Astrocyte (in vitro differentiated cells and primary cell): ENCODE data around the gene ABHD17B. TPM values are rescaled to one million over a fixed set of nuclear protein-coding genes. Genes with fewer than 3 reads are reported as not detected.

Experiments used
- DNase-seq: peaks from one replicate; pipeline ENCODE4 v3.0.0-alpha.2; 2010; ENCODE audit warnings: low read depth
- FAIRE-seq: peaks from 2 replicates; lab custom pipeline; 2011; peaks lifted over from hg19 to GRCh38; lab: Jason Lieb, UNC
- H2AFZ ChIP-seq: 2 replicates; pipeline ENCODE4 v1.6.0; 2012; ENCODE audit warnings: low read depth, low read length, inconsistent platforms
- H3K27ac ChIP-seq: 2 replicates; pipeline ENCODE4 v1.5.1; 2011; ENCODE audit warnings: low read depth, low read length, inconsistent platforms
- H3K27me3 ChIP-seq: 2 replicates; pipeline ENCODE4 v1.6.0; 2011; ENCODE audit warnings: low read length, inconsistent platforms; ENCODE audit not compliant: insufficient read depth
- H3K36me3 ChIP-seq: 2 replicates; pipeline ENCODE4 v1.5.1; 2011; ENCODE audit warnings: low read length, inconsistent platforms; ENCODE audit not compliant: insufficient read depth
- H3K4me1 ChIP-seq: 2 replicates; pipeline ENCODE4 v1.5.1; 2011; ENCODE audit warnings: low read length, inconsistent platforms; ENCODE audit not compliant: insufficient read depth
- H3K4me2 ChIP-seq: 2 replicates; pipeline ENCODE4 v1.6.0; 2012; ENCODE audit warnings: low read length, inconsistent platforms
- H3K4me3 ChIP-seq: 2 replicates; pipeline ENCODE4 v1.5.1; 2011; ENCODE audit warnings: low read depth, mild to moderate bottlenecking, low read length, inconsistent platforms; ENCODE audit not compliant: insufficient read depth
- H3K79me2 ChIP-seq: 2 replicates; pipeline ENCODE4 v1.6.0; 2012; ENCODE audit warnings: mild to moderate bottlenecking, low read length, inconsistent platforms; ENCODE audit not compliant: insufficient read depth
- H3K9ac ChIP-seq: 2 replicates; pipeline ENCODE4 v1.6.0; 2012; ENCODE audit warnings: mild to moderate bottlenecking, low read length, inconsistent platforms
- H3K9me3 ChIP-seq: 2 replicates; pipeline ENCODE4 v1.5.1; 2012; ENCODE audit warnings: low read depth, mild to moderate bottlenecking, low read length, inconsistent platforms; ENCODE audit not compliant: insufficient read depth
- H4K20me1 ChIP-seq: 2 replicates; pipeline ENCODE4 v1.6.0; 2012; ENCODE audit warnings: low read length, inconsistent platforms; ENCODE audit not compliant: insufficient read depth
- H3K27ac Mint-ChIP-seq: one replicate; pipeline ENCODE4 v1.8.0; 2021; ENCODE audit warnings: mild to moderate bottlenecking, mixed read lengths; ENCODE audit not compliant: unreplicated experiment
- H3K27me3 Mint-ChIP-seq: one replicate; pipeline ENCODE4 v1.8.0; 2021; ENCODE audit warnings: low read depth, mixed read lengths; ENCODE audit not compliant: unreplicated experiment
- H3K36me3 Mint-ChIP-seq: one replicate; pipeline ENCODE4 v1.8.0; 2021; ENCODE audit warnings: low read depth, mixed read lengths; ENCODE audit not compliant: unreplicated experiment
- H3K4me1 Mint-ChIP-seq: one replicate; pipeline ENCODE4 v1.8.0; 2021; ENCODE audit warnings: low read depth, mixed read lengths; ENCODE audit not compliant: unreplicated experiment
- H3K4me3 Mint-ChIP-seq: one replicate; pipeline ENCODE4 v1.8.0; 2021; ENCODE audit warnings: mild to moderate bottlenecking, moderate library complexity, mixed read lengths; ENCODE audit not compliant: unreplicated experiment
- H3K9me3 Mint-ChIP-seq: one replicate; pipeline ENCODE4 v1.8.0; 2021; ENCODE audit warnings: mild to moderate bottlenecking, mixed read lengths; ENCODE audit not compliant: unreplicated experiment
- EZH2 ChIP-seq: IDR thresholded peaks from 2 replicates; pipeline ENCODE4 v1.6.1; 2012; ENCODE audit warnings: mild to moderate bottlenecking, low read length, inconsistent platforms; ENCODE audit not compliant: insufficient read depth
- total RNA-seq: library from RNA; stranded (reverse); gene quantifications from 2 replicates; pipeline ENCODE4 v1.2.1, GENCODE V29; 2021
- TF ChIP-seq, protein P1 (sequence below): IDR thresholded peaks from 2 replicates; pipeline ENCODE4 v1.5.1; 2011; ENCODE audit warnings: low read depth, mild to moderate bottlenecking, inconsistent platforms, low read length, moderate library complexity; ENCODE audit not compliant: insufficient read depth

ABHD17B gene
- total RNA-seq, 1 donor from 2014 or later: 21.3 TPM

DNA sequence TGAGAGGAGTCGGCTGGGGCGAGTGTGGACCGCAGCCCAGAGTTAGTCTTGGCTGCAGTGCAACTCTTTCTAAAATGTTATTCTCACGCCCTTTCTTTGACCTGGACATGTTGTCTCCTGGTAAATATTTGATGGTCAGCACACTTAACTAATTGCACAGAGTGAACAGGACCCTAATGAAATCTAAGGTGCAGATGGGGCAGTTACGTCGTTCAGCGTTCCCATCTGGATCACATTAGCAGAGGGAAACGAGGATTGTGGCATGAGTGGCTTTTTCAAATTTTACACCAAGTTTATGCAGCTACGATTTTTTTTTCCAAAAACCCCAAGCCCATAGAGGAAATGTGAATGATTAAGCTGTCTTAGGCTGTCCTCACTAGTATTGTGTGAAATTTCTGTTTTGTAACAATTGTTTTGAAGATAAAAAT is 929 bp upstream of the ABHD17B start:
- Histone ChIP-seq H3K27ac (peak overlapping the region; percentile 73), H3K36me3 (no peaks in the 10 kb centered on the region), H4K20me1 (peaks cover 40% of the 10 kb centered on the region), H3K4me3 (peak overlapping the region; percentile 80), H2AFZ (peak overlapping the region; percentile 77), H3K27me3 (no peaks in the 10 kb centered on the region), H3K9me3 (no peaks in the 10 kb centered on the region), H3K4me2 (peak overlapping the region; percentile 88), H3K4me1 (peaks cover 16% of the 10 kb centered on the region), H3K79me2 (peaks cover 83% of the 10 kb centered on the region), H3K9ac (peak overlapping the region; percentile 94)
- FAIRE-seq (no peak), DNase-seq (peak; percentile 64)
- H3K9me3 Mint-ChIP-seq: no peaks in the 10 kb centered on the region
- no peaks in the 10 kb centered on the region for H3K36me3 Mint-ChIP-seq
- peak overlapping the region; percentile 98 for H3K4me3 Mint-ChIP-seq
- TF ChIP-seq, protein P1, sequence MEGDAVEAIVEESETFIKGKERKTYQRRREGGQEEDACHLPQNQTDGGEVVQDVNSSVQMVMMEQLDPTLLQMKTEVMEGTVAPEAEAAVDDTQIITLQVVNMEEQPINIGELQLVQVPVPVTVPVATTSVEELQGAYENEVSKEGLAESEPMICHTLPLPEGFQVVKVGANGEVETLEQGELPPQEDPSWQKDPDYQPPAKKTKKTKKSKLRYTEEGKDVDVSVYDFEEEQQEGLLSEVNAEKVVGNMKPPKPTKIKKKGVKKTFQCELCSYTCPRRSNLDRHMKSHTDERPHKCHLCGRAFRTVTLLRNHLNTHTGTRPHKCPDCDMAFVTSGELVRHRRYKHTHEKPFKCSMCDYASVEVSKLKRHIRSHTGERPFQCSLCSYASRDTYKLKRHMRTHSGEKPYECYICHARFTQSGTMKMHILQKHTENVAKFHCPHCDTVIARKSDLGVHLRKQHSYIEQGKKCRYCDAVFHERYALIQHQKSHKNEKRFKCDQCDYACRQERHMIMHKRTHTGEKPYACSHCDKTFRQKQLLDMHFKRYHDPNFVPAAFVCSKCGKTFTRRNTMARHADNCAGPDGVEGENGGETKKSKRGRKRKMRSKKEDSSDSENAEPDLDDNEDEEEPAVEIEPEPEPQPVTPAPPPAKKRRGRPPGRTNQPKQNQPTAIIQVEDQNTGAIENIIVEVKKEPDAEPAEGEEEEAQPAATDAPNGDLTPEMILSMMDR: no peak
- TF ChIP-seq EZH2: no peak
- peaks cover 16% of the 10 kb centered on the region for H3K4me1 Mint-ChIP-seq
- peak overlapping the region; percentile 15 for H3K27ac Mint-ChIP-seq
- H3K27me3 Mint-ChIP-seq: no peaks in the 10 kb centered on the region

DNA sequence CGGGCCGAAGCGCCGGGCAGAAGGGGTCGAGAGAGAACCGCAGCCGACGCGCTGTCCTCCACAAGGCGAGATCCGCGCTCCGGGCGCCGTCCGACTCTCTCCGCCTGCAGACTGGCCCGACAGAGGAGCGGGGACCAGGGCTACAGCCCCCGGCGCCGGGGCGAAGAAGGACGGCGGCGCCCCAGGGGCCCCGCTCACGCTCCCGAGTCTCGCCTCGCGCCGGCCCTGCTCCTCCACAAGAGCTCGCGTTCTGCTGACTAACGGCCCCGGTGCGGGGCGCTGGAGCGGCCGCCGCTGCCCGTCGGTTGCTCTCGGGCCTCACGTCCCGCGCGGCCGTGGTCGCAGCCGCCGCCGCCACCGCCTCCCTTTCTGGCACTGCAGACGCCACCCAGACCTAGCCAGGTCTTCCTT is 338 bp downstream of the ABHD17B start:
- Histone ChIP-seq H3K4me3 (peak overlapping the region; percentile 80), H3K27me3 (no peaks in the 10 kb centered on the region), H3K27ac (peak overlapping the region; percentile 80), H3K4me2 (peak overlapping the region; percentile 88), H3K36me3 (no peaks in the 10 kb centered on the region), H4K20me1 (peaks cover 48% of the 10 kb centered on the region), H3K9me3 (no peaks in the 10 kb centered on the region), H3K9ac (peak overlapping the region; percentile 94), H3K4me1 (peaks cover 16% of the 10 kb centered on the region), H2AFZ (peak overlapping the region; percentile 77), H3K79me2 (peaks cover 83% of the 10 kb centered on the region)
- peak overlapping the region; percentile 97 for H3K27ac Mint-ChIP-seq
- no peaks in the 10 kb centered on the region for H3K27me3 Mint-ChIP-seq
- peaks cover 16% of the 10 kb centered on the region for H3K4me1 Mint-ChIP-seq
- no peak for FAIRE-seq
- TF ChIP-seq, protein P1: no peak
- no peak for TF ChIP-seq EZH2
- no peaks in the 10 kb centered on the region for H3K36me3 Mint-ChIP-seq
- H3K4me3 Mint-ChIP-seq: peak overlapping the region; percentile 98
- no peaks in the 10 kb centered on the region for H3K9me3 Mint-ChIP-seq
- no peak for DNase-seq

DNA sequence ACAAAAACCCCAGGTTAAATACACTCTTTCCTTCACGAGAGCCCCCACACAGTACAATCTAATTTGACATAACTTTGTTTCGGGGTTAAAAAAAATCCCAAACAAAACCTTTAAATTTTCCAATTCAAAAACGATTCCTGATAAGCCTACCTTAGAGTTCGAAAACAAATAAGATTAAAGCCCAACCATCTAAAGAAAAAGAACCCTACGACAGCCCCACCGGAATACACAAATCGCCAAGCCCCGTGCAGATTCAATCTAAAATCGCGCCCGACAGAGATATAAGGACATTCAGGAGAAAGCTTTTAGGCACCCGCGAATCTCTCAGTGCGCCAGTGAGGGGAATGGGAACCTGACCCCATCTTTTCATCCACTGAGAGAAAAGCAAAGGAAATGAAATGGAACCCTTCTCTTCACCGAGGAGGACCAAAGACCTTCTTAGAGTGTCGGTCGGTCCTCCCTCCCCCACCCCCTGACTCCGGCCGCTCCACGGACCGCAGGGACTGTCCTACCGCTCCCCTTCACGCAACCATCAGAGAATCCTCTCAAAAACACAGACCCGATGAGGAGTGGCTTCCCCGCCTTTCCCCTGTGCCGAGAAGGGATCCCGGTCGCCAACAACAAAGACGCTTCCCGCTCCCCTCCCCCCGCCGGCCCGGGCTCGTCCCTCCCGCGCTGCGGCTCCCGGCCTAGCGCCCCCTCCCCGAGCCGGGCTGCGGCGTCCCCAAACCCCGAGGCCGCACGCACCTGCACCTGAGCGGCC is 925 bp downstream of the ABHD17B start:
- H3K4me3 ChIP-seq: peak overlapping the region; percentile 80
- DNase-seq (no peak), FAIRE-seq (no peak)
- Mint-ChIP-seq H3K9me3 (no peaks in the 10 kb centered on the region), H3K27me3 (no peaks in the 10 kb centered on the region), H3K27ac (peak overlapping the region; percentile 82), H3K36me3 (no peaks in the 10 kb centered on the region), H3K4me3 (peak overlapping the region; percentile 95), H3K4me1 (peaks cover 16% of the 10 kb centered on the region)
- peak overlapping the region; percentile 80 for H3K27ac ChIP-seq
- H3K4me2 ChIP-seq: peak overlapping the region; percentile 88
- peak overlapping the region; percentile 77 for H2AFZ ChIP-seq
- TF ChIP-seq EZH2: no peak
- TF ChIP-seq, protein P1: no peak
- peak overlapping the region; percentile 94 for H3K9ac ChIP-seq
- no peaks in the 10 kb centered on the region for H3K9me3 ChIP-seq
- peaks cover 54% of the 10 kb centered on the region for H4K20me1 ChIP-seq
- H3K27me3 ChIP-seq: no peaks in the 10 kb centered on the region
- H3K36me3 ChIP-seq: no peaks in the 10 kb centered on the region
- peaks cover 83% of the 10 kb centered on the region for H3K79me2 ChIP-seq
- H3K4me1 ChIP-seq: peaks cover 16% of the 10 kb centered on the region
